IMR-90 (cell line): Measurements from ENCODE around the gene CHRM4.

Experiments
- CEBPB ChIP-seq: IDR thresholded peaks from 2 replicates; pipeline ENCODE4 v1.6.1; 2012; ENCODE audit warnings: low read depth, low read length, improper control_type of control experiment
- CTCF ChIP-seq: conservative IDR thresholded peaks from 2 replicates; pipeline ENCODE4 v1.5.1; 2012; ENCODE audit warnings: mild to moderate bottlenecking, low read depth, low read length, improper control_type of control experiment
- SMC3 ChIP-seq: fragments of 150-350 bp; IDR thresholded peaks from 2 replicates; pipeline ENCODE4 v1.6.1; 2016; ENCODE audit warnings: low read depth, mild to moderate bottlenecking, antibody characterized with exemption, low read length, moderate library complexity

GRCh38 chr11:46348566-46349401 lies 42.8 kb downstream of the CHRM4 start:
- no peak for TF ChIP-seq CTCF
- TF ChIP-seq SMC3, result no peak
- TF ChIP-seq CEBPB, result no peak
